Upper lobe of right lung (tissue), 1 donor: Measurements from ENCODE around the gene HIVEP3. TPM values are rescaled to one million over a fixed set of nuclear protein-coding genes. Genes with fewer than 3 reads are reported as not detected.
A peak's percentile ranks its signal among the peaks of the same experiment; 100 is the strongest.

ENCODE experiments used
- ATAC-seq: fragments of 200-7000 bp; cut with Tn5 transposase; one replicate; pipeline ENCODE4 v1.9.1; 2020; ENCODE audit warnings: mild to moderate bottlenecking, moderate library complexity
- DNase-seq: peaks from one replicate; pipeline ENCODE4 v3.0.0-alpha.2; 2020
- H3K27ac ChIP-seq: fragments of 200-600 bp; one replicate; pipeline ENCODE4 v1.8.0; 2022
- H3K27me3 ChIP-seq: fragments of 200-600 bp; one replicate; pipeline ENCODE4 v1.8.0; 2022; ENCODE audit warnings: mild to moderate bottlenecking
- H3K36me3 ChIP-seq: fragments of 200-600 bp; one replicate; pipeline ENCODE4 v1.8.0; 2022
- H3K4me1 ChIP-seq: fragments of 200-600 bp; one replicate; pipeline ENCODE4 v1.8.0; 2022
- H3K4me3 ChIP-seq: fragments of 200-600 bp; one replicate; pipeline ENCODE4 v1.8.0; 2022; ENCODE audit warnings: mild to moderate bottlenecking
- H3K9me3 ChIP-seq: fragments of 200-600 bp; one replicate; pipeline ENCODE4 v1.8.0; 2022
- intact Hi-C: fragments of 100-400 bp; cut with DNase I; formaldehyde crosslinking; loops from one replicate; pipeline ENCODE4 v1.11.0; 2022
- total RNA-seq: library from RNA; stranded (reverse); fragmentation: NEBNext Ultra II Directional; extraction: Animal tissue kit (Norgen Biotek cat#: 25700); gene quantifications from one replicate; pipeline ENCODE4 v1.2.1, GENCODE V29; 2021
- TF ChIP-seq, protein P1 (sequence below): fragments of 200-600 bp; IDR thresholded peaks from one replicate; pipeline ENCODE4 v1.8.0; 2022; ENCODE audit warnings: antibody characterized with exemption
- donor health status: DM: no; HTN: yes; CAD: no; lungs with severe emphysema.

HIVEP3 gene
- total RNA-seq, 1 donor from 2014 or later, result 16.6 TPM

DNA sequence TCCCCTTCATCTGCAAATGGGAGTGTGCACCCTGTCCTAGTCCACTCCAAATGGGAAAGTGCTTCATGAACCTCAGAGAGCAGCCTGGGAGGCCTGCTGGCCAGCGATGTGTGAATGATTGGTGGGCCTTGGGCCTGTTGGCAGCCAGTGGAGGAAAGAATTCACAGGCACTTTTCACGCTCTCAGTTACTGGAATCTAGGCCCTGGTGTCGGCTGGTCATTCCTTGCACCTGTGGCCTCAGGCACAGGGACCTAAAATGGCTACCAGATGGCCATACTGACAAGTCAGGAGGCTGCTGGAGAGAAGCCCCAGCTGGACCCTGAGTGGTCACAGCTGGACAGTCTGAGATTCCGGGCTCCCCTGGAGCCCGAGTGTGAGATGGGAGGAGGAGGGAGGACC is 415.8 kb downstream of the HIVEP3 start:
- ATAC-seq, result no peak
- intact Hi-C loops, result no loop called here
- H3K4me1 ChIP-seq, result peaks cover 25% of the 10 kb centered on the region
- H3K9me3 ChIP-seq, result no peaks in the 10 kb centered on the region
- no peaks in the 10 kb centered on the region for H3K27me3 ChIP-seq
- H3K36me3 ChIP-seq, result no peaks in the 10 kb centered on the region
- H3K4me3 ChIP-seq, result no peak overlapping the region
- TF ChIP-seq, protein P1, sequence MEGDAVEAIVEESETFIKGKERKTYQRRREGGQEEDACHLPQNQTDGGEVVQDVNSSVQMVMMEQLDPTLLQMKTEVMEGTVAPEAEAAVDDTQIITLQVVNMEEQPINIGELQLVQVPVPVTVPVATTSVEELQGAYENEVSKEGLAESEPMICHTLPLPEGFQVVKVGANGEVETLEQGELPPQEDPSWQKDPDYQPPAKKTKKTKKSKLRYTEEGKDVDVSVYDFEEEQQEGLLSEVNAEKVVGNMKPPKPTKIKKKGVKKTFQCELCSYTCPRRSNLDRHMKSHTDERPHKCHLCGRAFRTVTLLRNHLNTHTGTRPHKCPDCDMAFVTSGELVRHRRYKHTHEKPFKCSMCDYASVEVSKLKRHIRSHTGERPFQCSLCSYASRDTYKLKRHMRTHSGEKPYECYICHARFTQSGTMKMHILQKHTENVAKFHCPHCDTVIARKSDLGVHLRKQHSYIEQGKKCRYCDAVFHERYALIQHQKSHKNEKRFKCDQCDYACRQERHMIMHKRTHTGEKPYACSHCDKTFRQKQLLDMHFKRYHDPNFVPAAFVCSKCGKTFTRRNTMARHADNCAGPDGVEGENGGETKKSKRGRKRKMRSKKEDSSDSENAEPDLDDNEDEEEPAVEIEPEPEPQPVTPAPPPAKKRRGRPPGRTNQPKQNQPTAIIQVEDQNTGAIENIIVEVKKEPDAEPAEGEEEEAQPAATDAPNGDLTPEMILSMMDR, result no peak
- no peak for DNase-seq
- H3K27ac ChIP-seq, result no peak overlapping the region

DNA sequence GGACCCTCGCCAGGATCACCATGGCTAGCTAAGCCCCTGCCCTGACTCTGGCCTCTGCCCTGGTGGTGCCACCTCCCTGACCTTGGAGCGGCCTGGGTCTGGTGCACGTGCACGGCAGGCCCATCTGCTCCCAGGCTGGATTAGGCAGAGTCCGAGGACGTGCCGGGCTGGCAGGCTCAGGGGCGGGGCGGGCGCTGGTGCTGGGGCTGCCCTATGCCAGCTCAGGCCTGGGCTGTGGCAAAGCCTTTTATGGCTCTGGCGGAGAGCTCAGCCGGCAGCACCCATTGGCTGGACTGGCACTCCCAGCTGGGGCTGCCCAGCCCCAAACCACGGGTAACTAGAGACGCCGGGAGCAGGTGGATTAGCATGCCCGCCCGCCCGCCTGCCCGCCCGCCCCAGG is 417.1 kb downstream of the HIVEP3 start:
- Histone ChIP-seq H3K9me3 (no peaks in the 10 kb centered on the region), H3K36me3 (no peaks in the 10 kb centered on the region), H3K27ac (no peak overlapping the region), H3K4me3 (no peak overlapping the region), H3K27me3 (no peaks in the 10 kb centered on the region), H3K4me1 (peaks cover 33% of the 10 kb centered on the region)
- intact Hi-C loops, result no loop called here
- ATAC-seq (no peak), DNase-seq (no peak)
- TF ChIP-seq, protein P1, result no peak

GRCh38 chr1:41500781-41501518 is 417.8 kb downstream of the HIVEP3 start:
- TF ChIP-seq, protein P1, result no peak
- no peak for ATAC-seq
- no peaks in the 10 kb centered on the region for H3K36me3 ChIP-seq
- H3K27me3 ChIP-seq, result no peaks in the 10 kb centered on the region
- H3K9me3 ChIP-seq, result no peaks in the 10 kb centered on the region
- H3K4me3 ChIP-seq, result no peak overlapping the region
- no peak for DNase-seq
- H3K4me1 ChIP-seq, result peaks cover 39% of the 10 kb centered on the region
- intact Hi-C loops, result no loop called here
- H3K27ac ChIP-seq, result peak overlapping the region; percentile 30

DNA sequence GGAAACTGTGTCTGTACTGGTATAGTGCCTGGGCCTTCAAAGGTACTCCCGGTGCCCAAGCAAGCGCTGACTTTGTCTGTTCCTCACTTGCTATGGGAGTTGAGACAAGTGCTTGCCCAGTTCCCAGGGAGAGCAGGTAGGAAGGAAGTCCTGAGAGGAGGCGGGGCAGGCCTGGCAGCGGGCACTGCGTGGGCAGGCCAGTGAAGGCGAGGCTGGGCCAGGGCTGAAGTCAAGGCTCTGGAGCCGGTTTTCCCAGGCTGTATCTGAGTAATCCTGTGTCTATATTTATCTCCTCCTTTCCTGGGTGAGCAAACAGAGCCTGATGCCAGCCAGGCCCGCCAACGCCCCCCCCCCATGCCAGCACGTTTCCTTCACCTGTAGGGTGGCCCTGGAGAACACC is 418.3 kb downstream of the HIVEP3 start:
- ATAC-seq, result peak; percentile 78
- TF ChIP-seq, protein P1, result no peak
- H3K4me1 ChIP-seq, result peaks cover 44% of the 10 kb centered on the region
- peak overlapping the region; percentile 69 for H3K27ac ChIP-seq
- H3K36me3 ChIP-seq, result no peaks in the 10 kb centered on the region
- H3K27me3 ChIP-seq, result no peaks in the 10 kb centered on the region
- H3K9me3 ChIP-seq, result no peaks in the 10 kb centered on the region
- intact Hi-C loops, result no loop called here
- no peak overlapping the region for H3K4me3 ChIP-seq
- DNase-seq, result peak; percentile 94

GRCh38 chr1:41499591-41499990 is 419.1 kb downstream of the HIVEP3 start:
- no peak overlapping the region for H3K4me3 ChIP-seq
- no peak for ATAC-seq
- H3K9me3 ChIP-seq, result no peaks in the 10 kb centered on the region
- no peaks in the 10 kb centered on the region for H3K36me3 ChIP-seq
- no peak for DNase-seq
- TF ChIP-seq, protein P1, result no peak
- intact Hi-C loops, result no loop called here
- peaks cover 47% of the 10 kb centered on the region for H3K4me1 ChIP-seq
- no peaks in the 10 kb centered on the region for H3K27me3 ChIP-seq
- peak overlapping the region; percentile 69 for H3K27ac ChIP-seq
